Measurements from ENCODE around the gene CCDC190. TPM values are rescaled to one million over a fixed set of nuclear protein-coding genes. Genes with fewer than 3 reads are reported as not detected.

The CCDC190 gene
- polyA plus RNA-seq, 2 donors: 1.5 to 5.8 TPM

DNA sequence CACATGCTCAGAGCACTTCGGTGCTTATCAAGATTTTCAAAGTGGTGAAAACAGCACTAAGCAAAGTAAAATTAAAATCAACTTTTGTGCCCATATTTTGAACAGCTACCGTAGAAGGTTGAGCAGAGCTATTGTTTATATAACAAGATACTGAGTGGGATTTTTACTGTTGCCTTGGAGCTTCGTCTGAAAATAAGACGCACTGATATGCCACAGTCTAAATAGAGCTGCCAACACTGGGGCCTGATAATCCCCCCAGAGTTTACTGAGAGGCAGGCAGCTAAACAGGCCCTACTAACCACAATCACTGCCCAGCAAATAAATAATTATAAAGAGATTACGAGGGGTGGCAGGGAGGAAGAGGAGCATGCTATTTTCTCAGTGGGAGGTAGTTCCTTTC, 650 bp upstream of the CCDC190 start:
- no peaks in the 10 kb centered on the region for H3K4me1 ChIP-seq (ENCODE audit: control insufficient read depth in 2 of 2, insufficient read depth in 2 of 2, low read length in 1 of 2)
- H3K9me3 ChIP-seq (ENCODE audit: control insufficient read depth in 2 of 2, insufficient read depth in 1 of 2, low read depth in 1 of 2, low read length in 1 of 2): no peaks in the 10 kb centered on the region
- H3K27me3 ChIP-seq (ENCODE audit: control insufficient read depth in 1 of 2, insufficient read depth in 2 of 2, low read length in 2 of 2): no peaks in the 10 kb centered on the region
- H3K4me3 ChIP-seq (ENCODE audit: low read depth in 1 of 2, low read length in 2 of 2): no peak overlapping the region
- H3K36me3 ChIP-seq (ENCODE audit: control insufficient read depth in 2 of 2, insufficient read depth in 2 of 2, low read length in 1 of 2): no peaks in the 10 kb centered on the region
- 71 to 72% methylated on average over 5 of the region's 5 CpGs for WGBS, 2 donors
- H3K27ac ChIP-seq (ENCODE audit: low read depth in 2 of 2, low read length in 1 of 2): no peak overlapping the region

DNA sequence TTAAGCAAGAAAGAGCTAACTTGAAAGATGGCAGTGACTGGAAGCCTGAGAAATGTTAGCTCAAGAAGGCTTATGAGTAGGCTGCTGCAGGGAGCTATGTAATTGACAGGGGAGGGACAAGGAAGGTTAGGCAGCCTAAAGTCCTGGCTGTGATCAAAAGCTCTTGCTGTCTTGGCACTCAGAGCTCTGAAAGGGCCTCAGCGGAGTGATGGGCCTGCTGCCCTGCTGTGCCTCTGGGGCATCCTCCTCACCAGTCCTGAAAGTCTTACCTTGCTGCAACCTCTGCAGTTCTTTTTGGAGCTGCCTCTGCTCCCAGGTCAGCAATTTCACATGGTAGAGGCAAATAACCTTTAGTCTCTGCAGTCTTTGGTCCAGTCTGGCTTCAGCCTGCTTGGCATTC, 1.8 kb downstream of the CCDC190 start:
- H3K27me3 ChIP-seq (ENCODE audit: control insufficient read depth in 1 of 2, insufficient read depth in 2 of 2, low read length in 2 of 2): no peaks in the 10 kb centered on the region
- H3K27ac ChIP-seq (ENCODE audit: low read depth in 2 of 2, low read length in 1 of 2): no peak overlapping the region
- no peaks in the 10 kb centered on the region for H3K4me1 ChIP-seq (ENCODE audit: control insufficient read depth in 2 of 2, insufficient read depth in 2 of 2, low read length in 1 of 2)
- 50 to 52% methylated on average over 1 of the region's 1 CpG for whole genome bisulfite sequencing, 2 donors
- H3K9me3 ChIP-seq (ENCODE audit: control insufficient read depth in 2 of 2, insufficient read depth in 1 of 2, low read depth in 1 of 2, low read length in 1 of 2): no peaks in the 10 kb centered on the region
- H3K4me3 ChIP-seq (ENCODE audit: low read depth in 1 of 2, low read length in 2 of 2): no peak overlapping the region
- no peaks in the 10 kb centered on the region for H3K36me3 ChIP-seq (ENCODE audit: control insufficient read depth in 2 of 2, insufficient read depth in 2 of 2, low read length in 1 of 2)

DNA sequence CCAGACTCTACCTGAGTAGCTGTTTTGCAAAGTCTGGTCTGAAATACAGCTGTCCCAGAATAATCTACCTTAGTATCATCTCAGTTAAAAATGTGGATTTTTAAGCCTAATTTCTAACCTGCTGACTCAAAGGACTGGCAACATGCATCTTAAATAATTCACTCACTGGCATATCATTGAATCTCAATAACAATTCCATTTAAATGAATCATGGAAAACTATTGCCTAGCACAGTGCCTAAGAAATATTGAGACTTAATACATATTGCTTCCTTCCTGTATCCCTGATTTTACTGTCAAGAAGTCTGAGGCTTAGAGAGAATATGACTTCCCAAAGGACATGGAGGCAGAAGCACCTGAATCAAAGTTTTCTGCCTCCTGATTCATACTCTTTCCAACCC, 3.1 kb downstream of the CCDC190 start:
- Histone ChIP-seq H3K4me1 (ENCODE audit: control insufficient read depth in 2 of 2, insufficient read depth in 2 of 2, low read length in 1 of 2) (no peaks in the 10 kb centered on the region), H3K4me3 (ENCODE audit: low read depth in 1 of 2, low read length in 2 of 2) (no peak overlapping the region), H3K9me3 (ENCODE audit: control insufficient read depth in 2 of 2, insufficient read depth in 1 of 2, low read depth in 1 of 2, low read length in 1 of 2) (no peaks in the 10 kb centered on the region), H3K27ac (ENCODE audit: low read depth in 2 of 2, low read length in 1 of 2) (no peak overlapping the region), H3K27me3 (ENCODE audit: control insufficient read depth in 1 of 2, insufficient read depth in 2 of 2, low read length in 2 of 2) (no peaks in the 10 kb centered on the region), H3K36me3 (ENCODE audit: control insufficient read depth in 2 of 2, insufficient read depth in 2 of 2, low read length in 1 of 2) (no peaks in the 10 kb centered on the region)

DNA sequence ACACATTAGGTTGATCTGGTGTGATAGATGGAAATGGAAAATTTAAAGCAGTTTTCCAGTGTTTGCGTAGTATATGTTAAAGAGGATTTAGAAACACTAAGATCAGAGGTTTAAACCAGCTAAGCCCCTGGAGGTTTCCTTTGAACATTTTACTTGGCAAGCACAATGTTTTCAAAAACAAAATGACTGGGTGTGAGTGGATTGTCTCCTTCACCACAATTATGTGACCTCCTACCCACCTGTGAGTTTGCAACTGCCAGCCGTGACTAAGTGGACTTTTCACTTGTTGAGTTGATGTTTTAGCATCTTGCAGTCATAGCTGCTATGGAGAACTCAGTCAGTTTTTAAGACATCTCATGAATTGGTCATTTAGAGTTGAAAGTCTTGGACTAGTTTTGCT, 4.7 kb downstream of the CCDC190 start:
- 55 to 61% methylated on average over 2 of the region's 2 CpGs for WGBS, 2 donors
- H3K4me3 ChIP-seq (ENCODE audit: low read depth in 1 of 2, low read length in 2 of 2): no peak overlapping the region
- no peaks in the 10 kb centered on the region for H3K27me3 ChIP-seq (ENCODE audit: control insufficient read depth in 1 of 2, insufficient read depth in 2 of 2, low read length in 2 of 2)
- no peaks in the 10 kb centered on the region for H3K9me3 ChIP-seq (ENCODE audit: control insufficient read depth in 2 of 2, insufficient read depth in 1 of 2, low read depth in 1 of 2, low read length in 1 of 2)
- no peaks in the 10 kb centered on the region for H3K4me1 ChIP-seq (ENCODE audit: control insufficient read depth in 2 of 2, insufficient read depth in 2 of 2, low read length in 1 of 2)
- H3K27ac ChIP-seq (ENCODE audit: low read depth in 2 of 2, low read length in 1 of 2): no peak overlapping the region
- no peaks in the 10 kb centered on the region for H3K36me3 ChIP-seq (ENCODE audit: control insufficient read depth in 2 of 2, insufficient read depth in 2 of 2, low read length in 1 of 2)

DNA sequence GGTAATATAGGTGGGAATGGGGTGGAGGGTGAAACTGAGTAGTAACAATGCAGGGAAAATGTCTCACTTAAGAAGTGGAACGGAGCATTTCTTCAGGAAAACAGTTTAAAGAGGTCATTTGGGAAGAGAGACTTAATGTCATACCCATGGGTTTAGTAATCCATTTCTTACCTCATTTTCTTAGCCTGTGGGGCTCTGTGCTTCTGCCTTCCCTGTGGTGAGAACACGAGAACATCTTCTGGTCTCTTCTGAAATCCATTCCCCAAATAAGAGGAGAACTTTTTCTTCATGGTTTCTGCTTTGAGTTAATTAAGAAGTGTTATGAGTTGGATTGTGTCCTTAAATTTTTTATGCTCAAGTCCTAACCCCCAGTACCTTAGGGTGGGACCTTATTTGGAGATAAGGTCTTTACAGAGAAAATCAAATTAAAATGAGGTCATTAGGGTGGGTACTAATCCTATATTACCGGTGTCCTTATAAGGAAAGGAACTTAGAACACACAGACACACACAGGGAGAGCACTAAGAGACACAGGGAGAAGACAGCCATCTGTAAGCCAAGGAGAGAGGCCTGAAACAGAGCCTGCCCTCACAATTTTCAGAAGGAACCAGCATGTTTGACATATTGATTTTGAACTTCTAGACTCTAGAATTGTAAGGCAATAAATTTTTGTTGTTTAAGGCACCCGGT, 5.4 kb downstream of the CCDC190 start:
- Histone ChIP-seq H3K36me3 (ENCODE audit: control insufficient read depth in 2 of 2, insufficient read depth in 2 of 2, low read length in 1 of 2) (no peaks in the 10 kb centered on the region), H3K4me1 (ENCODE audit: control insufficient read depth in 2 of 2, insufficient read depth in 2 of 2, low read length in 1 of 2) (no peaks in the 10 kb centered on the region), H3K27me3 (ENCODE audit: control insufficient read depth in 1 of 2, insufficient read depth in 2 of 2, low read length in 2 of 2) (no peaks in the 10 kb centered on the region), H3K27ac (ENCODE audit: low read depth in 2 of 2, low read length in 1 of 2) (no peak overlapping the region), H3K9me3 (ENCODE audit: control insufficient read depth in 2 of 2, insufficient read depth in 1 of 2, low read depth in 1 of 2, low read length in 1 of 2) (no peaks in the 10 kb centered on the region), H3K4me3 (ENCODE audit: low read depth in 1 of 2, low read length in 2 of 2) (no peak overlapping the region)
- WGBS, 2 donors: 74 to 78% methylated on average over 4 of the region's 4 CpGs

DNA sequence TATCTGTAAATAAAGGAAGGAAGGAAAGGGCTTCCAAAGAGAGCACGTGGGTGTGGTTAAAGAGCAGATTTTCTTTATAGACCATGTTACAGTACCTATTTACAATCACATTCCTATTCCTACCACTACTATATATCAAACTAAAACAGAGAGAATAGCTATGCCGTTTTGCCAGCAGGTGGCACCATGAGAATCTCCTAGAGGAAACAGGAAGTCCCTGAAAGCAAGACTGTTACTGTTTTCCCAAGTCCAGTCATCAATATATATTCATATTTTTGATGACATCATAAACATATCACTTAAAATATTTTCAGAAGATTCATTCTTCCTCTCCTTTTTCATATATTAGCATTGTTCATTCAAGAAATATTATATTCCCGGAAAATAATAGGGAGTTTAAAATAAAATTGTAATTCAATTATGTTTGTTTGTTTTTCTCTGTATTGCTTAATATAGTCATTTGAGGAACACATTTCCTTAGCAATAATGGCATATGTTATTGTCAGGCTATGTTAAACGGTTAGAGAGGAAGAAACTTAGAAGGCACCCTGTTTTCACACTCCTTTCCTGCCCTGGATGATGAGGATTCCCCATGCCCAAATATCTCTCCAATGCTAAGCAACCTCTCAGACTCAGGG, 6.6 kb downstream of the CCDC190 start:
- Histone ChIP-seq H3K4me1 (ENCODE audit: control insufficient read depth in 2 of 2, insufficient read depth in 2 of 2, low read length in 1 of 2) (no peaks in the 10 kb centered on the region), H3K27me3 (ENCODE audit: control insufficient read depth in 1 of 2, insufficient read depth in 2 of 2, low read length in 2 of 2) (no peaks in the 10 kb centered on the region), H3K4me3 (ENCODE audit: low read depth in 1 of 2, low read length in 2 of 2) (no peak overlapping the region), H3K9me3 (ENCODE audit: control insufficient read depth in 2 of 2, insufficient read depth in 1 of 2, low read depth in 1 of 2, low read length in 1 of 2) (no peaks in the 10 kb centered on the region), H3K27ac (ENCODE audit: low read depth in 2 of 2, low read length in 1 of 2) (no peak overlapping the region), H3K36me3 (ENCODE audit: control insufficient read depth in 2 of 2, insufficient read depth in 2 of 2, low read length in 1 of 2) (no peaks in the 10 kb centered on the region)
- 35 to 36% methylated on average over 4 of the region's 4 CpGs for WGBS, 2 donors

DNA sequence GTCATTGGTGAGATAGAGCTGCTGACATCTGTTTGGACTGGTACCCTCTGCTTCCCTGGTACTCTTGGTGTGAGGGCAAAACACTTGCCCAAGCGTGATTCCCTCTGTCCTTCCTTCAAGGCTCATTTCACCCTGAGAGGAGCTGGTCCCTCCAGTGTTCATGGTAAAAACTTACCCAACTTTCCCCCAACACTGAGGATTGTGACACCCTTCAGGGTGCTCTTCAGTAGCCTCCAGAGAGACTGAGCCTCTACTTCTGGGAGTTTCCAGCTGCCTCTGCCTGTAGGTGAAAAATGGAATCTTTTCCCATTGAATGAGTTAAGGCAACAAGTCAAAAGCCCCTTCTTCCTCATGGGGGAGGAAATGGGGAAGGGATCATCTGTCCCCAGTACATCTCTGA, 9.6 kb downstream of the CCDC190 start:
- no peaks in the 10 kb centered on the region for H3K4me1 ChIP-seq (ENCODE audit: control insufficient read depth in 2 of 2, insufficient read depth in 2 of 2, low read length in 1 of 2)
- WGBS, 2 donors: 86 to 98% methylated on average over 1 of the region's 1 CpG
- H3K4me3 ChIP-seq (ENCODE audit: low read depth in 1 of 2, low read length in 2 of 2): no peak overlapping the region
- H3K27me3 ChIP-seq (ENCODE audit: control insufficient read depth in 1 of 2, insufficient read depth in 2 of 2, low read length in 2 of 2): no peaks in the 10 kb centered on the region
- H3K36me3 ChIP-seq (ENCODE audit: control insufficient read depth in 2 of 2, insufficient read depth in 2 of 2, low read length in 1 of 2): no peaks in the 10 kb centered on the region
- H3K9me3 ChIP-seq (ENCODE audit: control insufficient read depth in 2 of 2, insufficient read depth in 1 of 2, low read depth in 1 of 2, low read length in 1 of 2): no peaks in the 10 kb centered on the region
- no peak overlapping the region for H3K27ac ChIP-seq (ENCODE audit: low read depth in 2 of 2, low read length in 1 of 2)

DNA sequence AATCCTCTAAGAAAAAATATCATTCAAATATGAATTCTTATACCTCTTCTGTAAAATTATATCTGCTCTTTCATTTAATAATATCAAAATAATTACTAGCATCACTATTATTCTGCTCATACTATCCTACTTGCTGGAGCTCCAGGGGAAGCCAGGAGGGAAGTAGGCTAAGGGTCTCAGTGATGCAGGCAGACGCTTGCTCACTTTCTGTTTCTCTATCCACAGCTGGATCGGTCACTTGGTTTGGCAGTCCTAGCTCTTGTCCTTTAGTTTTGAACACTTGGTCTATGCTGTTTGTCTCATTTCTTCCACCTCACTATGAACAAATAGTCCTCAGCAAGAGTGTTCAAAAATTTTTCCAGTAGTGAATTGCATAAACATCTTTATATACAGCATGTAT, 11.3 kb downstream of the CCDC190 start:
- Histone ChIP-seq H3K27ac (ENCODE audit: low read depth in 2 of 2, low read length in 1 of 2) (no peak overlapping the region), H3K4me1 (ENCODE audit: control insufficient read depth in 2 of 2, insufficient read depth in 2 of 2, low read length in 1 of 2) (no peaks in the 10 kb centered on the region), H3K9me3 (ENCODE audit: control insufficient read depth in 2 of 2, insufficient read depth in 1 of 2, low read depth in 1 of 2, low read length in 1 of 2) (no peaks in the 10 kb centered on the region), H3K4me3 (ENCODE audit: low read depth in 1 of 2, low read length in 2 of 2) (no peak overlapping the region), H3K36me3 (ENCODE audit: control insufficient read depth in 2 of 2, insufficient read depth in 2 of 2, low read length in 1 of 2) (no peaks in the 10 kb centered on the region), H3K27me3 (ENCODE audit: control insufficient read depth in 1 of 2, insufficient read depth in 2 of 2, low read length in 2 of 2) (no peaks in the 10 kb centered on the region)
- 68 to 69% methylated on average over 2 of the region's 2 CpGs for WGBS, 2 donors

DNA sequence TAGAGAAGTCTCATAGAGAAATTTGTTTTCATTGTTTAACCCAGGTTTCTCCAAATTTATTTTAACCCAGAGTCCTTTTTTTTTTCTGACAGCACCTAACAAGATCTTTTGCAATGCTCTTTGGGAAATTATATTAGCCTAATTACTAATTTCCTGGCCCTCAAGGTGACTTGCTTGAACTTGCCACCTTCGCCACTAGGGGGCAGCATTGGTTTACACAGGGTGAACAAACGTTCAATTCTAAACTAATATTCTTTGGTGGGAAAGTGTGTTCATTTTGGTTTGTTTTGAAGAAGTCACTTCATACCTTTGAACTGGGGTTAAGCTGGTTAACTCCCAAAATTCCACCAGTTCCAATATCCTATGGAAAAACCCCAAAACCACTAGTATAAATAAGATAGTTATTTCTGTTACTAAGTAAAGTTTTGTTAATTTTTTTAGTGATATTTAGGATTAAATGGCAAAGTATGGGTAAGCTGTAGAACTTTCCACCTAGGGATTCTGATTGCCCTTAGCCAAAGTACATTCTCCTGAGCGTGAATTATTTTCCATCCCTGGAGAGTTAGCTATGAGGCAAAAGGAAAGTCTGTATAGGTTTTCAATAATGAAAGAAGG, 13.0 kb downstream of the CCDC190 start:
- 7 to 10% methylated on average over 3 of the region's 3 CpGs for WGBS, 2 donors
- Histone ChIP-seq H3K27ac (ENCODE audit: low read depth in 2 of 2, low read length in 1 of 2) (no peak overlapping the region), H3K4me3 (ENCODE audit: low read depth in 1 of 2, low read length in 2 of 2) (no peak overlapping the region), H3K27me3 (ENCODE audit: control insufficient read depth in 1 of 2, insufficient read depth in 2 of 2, low read length in 2 of 2) (no peaks in the 10 kb centered on the region), H3K36me3 (ENCODE audit: control insufficient read depth in 2 of 2, insufficient read depth in 2 of 2, low read length in 1 of 2) (no peaks in the 10 kb centered on the region), H3K9me3 (ENCODE audit: control insufficient read depth in 2 of 2, insufficient read depth in 1 of 2, low read depth in 1 of 2, low read length in 1 of 2) (no peaks in the 10 kb centered on the region), H3K4me1 (ENCODE audit: control insufficient read depth in 2 of 2, insufficient read depth in 2 of 2, low read length in 1 of 2) (no peaks in the 10 kb centered on the region)

Measured in esophagus (tissue), 2 donors.